Adipocyte (in vitro differentiated cells): ENCODE measurements around the gene GFPT1.
A peak's percentile ranks its signal among the peaks of the same experiment; 100 is the strongest.
"Not testable (repeated sequence)": the region's sequence is repeated elsewhere in the genome, so short reads cannot be mapped to it uniquely, and the experiment has no call there.

ENCODE experiments used
- DNase-seq: peaks from one replicate; pipeline ENCODE4 v3.0.0-alpha.2; 2015; ENCODE audit warnings: low read depth
- H3K27me3 ChIP-seq: replicated peaks from 2 replicates; pipeline ENCODE4 v1.7.0; 2013; ENCODE audit warnings: mild to moderate bottlenecking, low read length, moderate library complexity; ENCODE audit not compliant: control insufficient read depth, insufficient read depth
- H3K36me3 ChIP-seq: 2 replicates; pipeline ENCODE4 v1.7.0; 2013; ENCODE audit warnings: low read length, mild to moderate bottlenecking, moderate library complexity; ENCODE audit not compliant: control insufficient read depth, insufficient read depth, severe bottlenecking
- H3K4me1 ChIP-seq: 2 replicates; pipeline ENCODE4 v1.7.0; 2013; ENCODE audit warnings: mild to moderate bottlenecking, low read length, moderate library complexity; ENCODE audit not compliant: control insufficient read depth, insufficient read depth
- H3K4me3 ChIP-seq: 2 replicates; pipeline ENCODE4 v1.7.0; 2013; ENCODE audit warnings: mild to moderate bottlenecking, low read length, moderate library complexity
- H3K9ac ChIP-seq: 2 replicates; pipeline ENCODE4 v1.7.0; 2013; ENCODE audit warnings: mild to moderate bottlenecking, low read length, moderate library complexity
- H3K9me3 ChIP-seq: 2 replicates; pipeline ENCODE4 v1.7.0; 2013; ENCODE audit warnings: mild to moderate bottlenecking, low read length, moderate library complexity; ENCODE audit not compliant: control insufficient read depth

Gene GFPT1

GRCh38 chr2:69386789-69387734 is at the start of gene GFPT1:
Gene GFPT1, minus strand, starts transcription at chr2:69387227. Its CDS starts 156 bp downstream, at chr2:69387071.
- no peaks in the 10 kb centered on the region for H3K27me3 ChIP-seq
- H3K4me3 ChIP-seq, result peak within 1 kb of the TSS; percentile 97
- peak; percentile 98 for DNase-seq
- H3K9ac ChIP-seq, result peak within 1 kb of the TSS; percentile 95
- peaks cover 51% of the 10 kb centered on the region for H3K4me1 ChIP-seq
- no peaks in the 10 kb centered on the region for H3K36me3 ChIP-seq
- H3K9me3 ChIP-seq, result no peaks in the 10 kb centered on the region

DNA sequence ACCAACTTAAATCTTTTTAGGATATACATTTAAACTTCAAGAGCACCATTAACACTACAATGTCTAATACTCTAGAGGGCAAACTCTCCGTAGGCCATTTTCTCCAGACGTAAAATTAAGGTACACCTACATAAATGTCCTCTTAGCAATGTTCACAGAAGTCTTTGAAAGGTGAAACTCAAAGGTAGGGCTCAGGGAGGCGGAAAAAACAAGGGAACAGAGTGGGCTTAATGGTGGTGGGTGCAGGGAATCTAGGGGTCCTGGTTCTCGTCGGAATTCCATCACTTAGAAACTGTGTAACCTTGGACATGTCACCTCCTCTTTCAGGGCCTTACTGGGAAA is 49.5 kb upstream of the GFPT1 start:
- peaks cover 3% of the 10 kb centered on the region for H3K36me3 ChIP-seq
- no peaks in the 10 kb centered on the region for H3K27me3 ChIP-seq
- peak overlapping the region; percentile 86 for H3K4me3 ChIP-seq
- peaks cover 26% of the 10 kb centered on the region for H3K4me1 ChIP-seq
- no peaks in the 10 kb centered on the region for H3K9me3 ChIP-seq
- DNase-seq, result no peak
- peak overlapping the region; percentile 97 for H3K9ac ChIP-seq

DNA sequence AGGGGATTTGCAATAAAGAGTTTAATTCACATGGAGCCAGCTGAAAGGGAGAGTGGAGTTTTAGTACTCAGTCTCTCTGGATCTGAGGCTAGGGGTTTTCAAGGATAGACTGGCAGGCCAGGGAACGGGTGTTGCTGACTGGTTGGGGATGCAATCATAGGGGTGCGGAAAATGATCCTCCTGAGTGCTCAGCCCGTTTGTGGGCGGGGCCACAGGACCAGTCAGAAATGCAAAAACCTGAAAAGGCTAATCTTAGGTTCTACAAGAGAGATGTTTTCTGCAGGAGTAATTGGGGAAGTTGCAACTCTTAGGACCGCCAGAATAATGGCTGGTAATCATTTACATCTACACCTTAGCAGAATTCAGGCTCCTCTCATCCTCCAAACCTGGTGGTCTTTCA is 47.7 kb upstream of the GFPT1 start:
- peaks cover 21% of the 10 kb centered on the region for H3K36me3 ChIP-seq
- no peaks in the 10 kb centered on the region for H3K27me3 ChIP-seq
- H3K4me3 ChIP-seq, result no peak overlapping the region
- DNase-seq, result no peak
- no peaks in the 10 kb centered on the region for H3K9me3 ChIP-seq
- H3K9ac ChIP-seq, result no peak overlapping the region
- H3K4me1 ChIP-seq, result peaks cover 29% of the 10 kb centered on the region

GRCh38 chr2:69429491-69430183 is 42.6 kb upstream of the GFPT1 start:
- Histone ChIP-seq H3K9ac (peak overlapping the region; percentile 70), H3K36me3 (peaks cover 43% of the 10 kb centered on the region), H3K9me3 (no peaks in the 10 kb centered on the region), H3K4me3 (no peak overlapping the region), H3K4me1 (peaks cover 23% of the 10 kb centered on the region), H3K27me3 (no peaks in the 10 kb centered on the region)
- no peak for DNase-seq

- no peaks in the 10 kb centered on the region for H3K9me3 ChIP-seq
- H3K36me3 ChIP-seq, result peaks cover 47% of the 10 kb centered on the region
- no peak for DNase-seq
- H3K4me1 ChIP-seq, result peaks cover 23% of the 10 kb centered on the region
- H3K9ac ChIP-seq, result peak overlapping the region; percentile 70
- H3K27me3 ChIP-seq, result no peaks in the 10 kb centered on the region
- no peak overlapping the region for H3K4me3 ChIP-seq
Measured at GRCh38 chr2:69428981-69429380, 42.0 kb upstream of the GFPT1 start.

DNA sequence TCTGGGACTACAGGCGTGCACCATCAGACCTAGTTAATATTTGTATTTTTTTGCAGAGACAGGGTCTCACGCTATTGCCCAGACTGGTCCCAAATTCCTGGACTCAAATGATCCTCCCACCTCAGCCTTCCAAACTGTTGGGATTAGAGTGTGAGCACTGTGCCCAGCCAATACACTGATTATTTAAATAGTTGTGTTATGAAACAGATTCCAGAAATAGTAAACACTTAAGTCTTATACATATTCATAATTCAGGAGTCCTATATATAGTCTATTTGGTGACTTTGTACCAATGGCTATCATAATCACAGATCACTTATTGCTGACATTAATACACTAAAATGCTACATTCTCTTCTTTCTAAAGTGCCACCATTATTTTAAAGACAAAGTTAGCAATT is 37.4 kb upstream of the GFPT1 start:
- Histone ChIP-seq H3K9ac (no peak overlapping the region), H3K4me3 (no peak overlapping the region), H3K9me3 (no peaks in the 10 kb centered on the region), H3K4me1 (peaks cover 16% of the 10 kb centered on the region), H3K27me3 (no peaks in the 10 kb centered on the region), H3K36me3 (peaks cover 50% of the 10 kb centered on the region)
- no peak for DNase-seq

GRCh38 chr2:69422198-69422597 is 35.2 kb upstream of the GFPT1 start:
- Histone ChIP-seq H3K4me3 (no peak overlapping the region), H3K9me3 (no peaks in the 10 kb centered on the region), H3K36me3 (peaks cover 63% of the 10 kb centered on the region), H3K27me3 (no peaks in the 10 kb centered on the region), H3K4me1 (no peaks in the 10 kb centered on the region), H3K9ac (no peak overlapping the region)
- DNase-seq, result no peak

GRCh38 chr2:69419111-69419510 is 32.1 kb upstream of the GFPT1 start:
- not testable (repeated sequence) for H3K9me3 ChIP-seq, DNase-seq, H3K27me3 ChIP-seq, H3K4me1 ChIP-seq, H3K4me3 ChIP-seq, H3K9ac ChIP-seq
- H3K36me3 ChIP-seq, result peaks cover 76% of the 10 kb centered on the region

DNA sequence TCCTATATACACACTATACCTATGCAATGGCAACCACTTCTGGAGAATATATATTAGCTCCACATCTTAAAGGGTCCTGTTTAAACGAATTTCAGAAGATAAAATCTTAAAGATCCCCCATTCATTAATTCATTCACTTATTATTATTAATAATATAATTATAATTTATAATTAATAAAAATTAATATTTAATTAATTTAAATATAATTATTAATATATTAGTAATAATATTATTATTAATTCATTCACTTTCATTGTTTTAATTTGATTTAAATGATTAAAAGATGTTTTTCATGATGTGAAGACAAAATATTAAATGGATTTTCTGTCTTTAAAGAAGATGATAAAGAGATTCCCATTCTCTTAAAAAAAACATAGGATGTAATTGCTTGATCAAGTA is 29.1 kb upstream of the GFPT1 start:
- Histone ChIP-seq H3K4me1 (no peaks in the 10 kb centered on the region), H3K36me3 (peaks cover 83% of the 10 kb centered on the region), H3K9ac (no peak overlapping the region), H3K4me3 (no peak overlapping the region), H3K27me3 (no peaks in the 10 kb centered on the region), H3K9me3 (no peaks in the 10 kb centered on the region)
- no peak for DNase-seq

DNA sequence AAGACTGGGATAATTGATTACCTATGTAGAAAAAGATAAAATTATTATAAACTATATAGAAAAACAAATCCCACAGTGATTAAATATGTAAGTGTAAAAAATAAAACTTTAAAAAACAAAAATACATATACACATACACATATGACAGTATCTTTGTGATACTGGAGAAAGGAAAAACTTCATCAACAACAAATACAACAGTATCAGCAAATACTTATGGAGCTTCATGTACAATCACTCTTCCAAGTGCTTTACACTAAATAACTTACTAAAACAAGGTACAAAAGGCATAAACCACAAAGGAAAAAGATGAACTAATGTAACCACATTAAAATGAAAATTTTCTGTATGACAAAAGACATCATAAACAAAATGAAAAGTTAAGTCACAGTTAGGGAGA is 24.1 kb upstream of the GFPT1 start:
- no peaks in the 10 kb centered on the region for H3K4me1 ChIP-seq
- H3K9ac ChIP-seq, result no peak overlapping the region
- H3K4me3 ChIP-seq, result no peak overlapping the region
- peaks cover 75% of the 10 kb centered on the region for H3K36me3 ChIP-seq
- no peaks in the 10 kb centered on the region for H3K27me3 ChIP-seq
- no peak for DNase-seq
- no peaks in the 10 kb centered on the region for H3K9me3 ChIP-seq

GRCh38 chr2:69405306-69405705 is 18.3 kb upstream of the GFPT1 start:
- Histone ChIP-seq H3K4me3 (no peak overlapping the region), H3K36me3 (peaks cover 77% of the 10 kb centered on the region)
- DNase-seq, result no peak

More at GRCh38 chr2:69405306-69405705, 18.3 kb upstream of the GFPT1 start:
- H3K27me3 ChIP-seq, result no peaks in the 10 kb centered on the region
- no peak overlapping the region for H3K9ac ChIP-seq
- no peaks in the 10 kb centered on the region for H3K4me1 ChIP-seq
- H3K9me3 ChIP-seq, result no peaks in the 10 kb centered on the region
